Lung (tissue), 12 donors: ENCODE results near the gene HCCS. TPM values are rescaled to one million over a fixed set of nuclear protein-coding genes. Genes with fewer than 3 reads are reported as not detected.

Experiments
- ATAC-seq: fragments of 200-7000 bp; cut with Tn5 transposase; one replicate; pipeline ENCODE4 v1.9.1; 2020; ENCODE audit warnings: moderate number of reproducible peaks; ENCODE audit not compliant: insufficient read depth, low FRiP score
- DNase-seq, 3 donors: peaks; one replicate each; pipeline ENCODE4 v3.0.0-alpha.2; 2013 to 2017
- H3K27ac ChIP-seq, 2 donors: one replicate each; pipeline ENCODE4 v1.5.1; 2013; ENCODE audit warnings: mild to moderate bottlenecking in 2 of 2, moderate library complexity in 2 of 2, control low read depth in 1 of 2, inconsistent platforms in 1 of 2, low read depth in 1 of 2, low read length in 1 of 2
- H3K27me3 ChIP-seq, 3 donors: one replicate each; pipeline ENCODE4 v1.5.1; 2013; ENCODE audit warnings: low read length in 2 of 3; ENCODE audit not compliant: control insufficient read depth in 3 of 3, insufficient read depth in 3 of 3
- H3K36me3 ChIP-seq, 4 donors: one replicate each; pipeline ENCODE4 v1.5.1; 2013; ENCODE audit warnings: low read length in 4 of 4, mild to moderate bottlenecking in 1 of 4, moderate library complexity in 1 of 4; ENCODE audit not compliant: control insufficient read depth in 4 of 4, insufficient read depth in 4 of 4
- H3K4me1 ChIP-seq, 5 donors: one replicate each; pipeline ENCODE4 v1.5.1; 2013; ENCODE audit warnings: low read length in 5 of 5, mild to moderate bottlenecking in 2 of 5, moderate library complexity in 1 of 5; ENCODE audit not compliant: control insufficient read depth in 5 of 5, insufficient read depth in 5 of 5
- H3K4me3 ChIP-seq: one replicate; pipeline ENCODE4 v1.5.1; 2013; ENCODE audit warnings: mild to moderate bottlenecking, control low read depth, moderate library complexity
- H3K9ac ChIP-seq, 2 donors: one replicate each; pipeline ENCODE4 v1.5.1; 2013; ENCODE audit warnings: low read length in 2 of 2, control low read depth in 1 of 2; ENCODE audit not compliant: insufficient read depth in 1 of 2
- H3K9me3 ChIP-seq, 4 donors: one replicate each; pipeline ENCODE4 v1.5.1; 2013; ENCODE audit warnings: low read length in 3 of 4, mild to moderate bottlenecking in 1 of 4, moderate library complexity in 1 of 4; ENCODE audit not compliant: control insufficient read depth in 4 of 4, insufficient read depth in 3 of 4
- CTCF ChIP-seq: IDR thresholded peaks from 2 replicates; pipeline ENCODE4 v1.5.1; 2012; ENCODE audit warnings: mild to moderate bottlenecking; ENCODE audit errors: control extremely low read depth, extremely low read depth
- WGBS, 2 donors: extraction: QIAGEN DNeasy Blood & Tissue Kit; methylation state at CpG; one replicate each; pipeline ENCODE4 v1.1.7; 2013; 5-methylcytosine and 5-hydroxymethylcytosine counted together
- polyA plus RNA-seq, 2 donors: library from polyadenylated mRNA; stranded (reverse); fragments of 200-250 nt; gene quantifications; one replicate each; pipeline ENCODE4 v1.2.1, GENCODE V29; 2013
- total RNA-seq, 2 donors: library from RNA; depleted of rRNA in 1 of 2; stranded (reverse); fragments of >200 nt in 1 of 2; gene quantifications; one replicate each; pipeline ENCODE4 v1.2.1, GENCODE V29; 2014 to 2021
- donor health status: control.
- donor health status: control.
- donor health status: Bipolar disorder and iron deficiency.
- donor health status: healthy.
- donor health status: DM: yes; HTN: yes; CAD: no.

Gene HCCS
- total and polyA plus RNA-seq, 4 donors = 9.0 to 21.5 (median 15.2) TPM

GRCh38 chrX:11131146-11131545, 20.0 kb downstream of the HCCS start:
- Histone ChIP-seq H3K4me3 (no peak overlapping the region), H3K9ac (no peak overlapping the region), H3K4me1 (no peaks in the 10 kb centered on the region), H3K27me3 (peaks cover 0 to 22% (median 3%) of the 10 kb centered on the region in 3 donors), H3K27ac (no peak overlapping the region), H3K36me3 (peaks cover 0 to 1% (median 0%) of the 10 kb centered on the region in 4 donors), H3K9me3 (no peaks in the 10 kb centered on the region)
- no peak for TF ChIP-seq CTCF
- no peak for DNase-seq
- no peak for ATAC-seq

- H3K4me3 ChIP-seq = no peak overlapping the region
- H3K36me3 ChIP-seq = peaks cover 0 to 2% (median 0%) of the 10 kb centered on the region in 4 donors
- WGBS, 2 donors = 55 to 79% methylated on average over 2 of the region's 2 CpGs
- DNase-seq (no peak), ATAC-seq (no peak)
- H3K9ac ChIP-seq = no peak overlapping the region
- no peak overlapping the region for H3K27ac ChIP-seq
- no peaks in the 10 kb centered on the region for H3K9me3 ChIP-seq
- peaks cover 0 to 18% (median 3%) of the 10 kb centered on the region in 3 donors for H3K27me3 ChIP-seq
- H3K4me1 ChIP-seq = peaks cover 0 to 1% (median 0%) of the 10 kb centered on the region in 5 donors
- no peak for TF ChIP-seq CTCF
Observed at GRCh38 chrX:11135564-11136185, 24.5 kb downstream of the HCCS start.

- Histone ChIP-seq H3K4me1 (peaks cover 0 to 1% (median 0%) of the 10 kb centered on the region in 5 donors), H3K27ac (no peak overlapping the region), H3K9ac (no peak overlapping the region), H3K36me3 (peaks cover 0 to 2% (median under 1%) of the 10 kb centered on the region in 4 donors), H3K27me3 (peaks cover 0 to 13% (median 3%) of the 10 kb centered on the region in 3 donors), H3K9me3 (no peaks in the 10 kb centered on the region), H3K4me3 (no peak overlapping the region)
- TF ChIP-seq CTCF = peak; percentile 44
- WGBS, 2 donors = 32 to 34% methylated on average over 6 of the region's 6 CpGs
- ATAC-seq (no peak), DNase-seq (peak in 2 of 3 donors; percentile 69 to 81)
Observed at GRCh38 chrX:11137543-11138139, 26.5 kb downstream of the HCCS start.
